Measurements from ENCODE around the gene CLIP1.

DNA sequence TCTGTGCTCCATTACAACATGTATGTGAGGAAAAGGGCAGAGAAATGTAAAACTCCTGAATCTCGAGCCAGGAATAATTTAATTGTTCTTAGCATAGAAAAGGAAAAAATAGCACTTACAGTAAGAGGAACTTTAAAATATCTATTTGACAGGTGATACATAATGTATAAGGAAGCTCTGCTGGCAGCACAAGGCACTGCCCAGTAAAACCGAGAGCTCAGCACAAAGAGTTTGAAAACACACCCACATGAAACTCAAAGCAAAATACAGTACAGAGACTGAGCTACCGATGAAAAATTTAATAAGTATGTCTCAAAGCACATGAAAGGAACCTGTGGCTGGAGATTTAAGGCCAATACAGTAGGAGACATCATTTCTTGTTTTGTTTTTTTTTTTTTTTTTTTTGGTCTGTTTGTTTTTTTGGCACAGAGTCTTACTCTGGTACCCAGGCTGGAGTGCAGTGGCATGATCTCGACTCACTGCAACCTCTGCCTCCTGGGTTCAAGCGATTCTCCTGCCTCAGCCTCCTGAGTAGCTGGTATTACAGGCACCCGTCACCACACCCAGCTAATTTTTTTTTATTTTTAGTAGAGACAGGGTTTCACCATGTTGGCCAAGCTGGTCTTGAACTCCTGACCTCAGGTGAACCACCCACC lies 19.2 kb downstream of the CLIP1 start:
- no peak for TF ChIP-seq EZH2 (optimal IDR thresholded peaks at IDR 0.05; ENCODE audit: low read depth, low read length)
- TF ChIP-seq, protein P1, sequence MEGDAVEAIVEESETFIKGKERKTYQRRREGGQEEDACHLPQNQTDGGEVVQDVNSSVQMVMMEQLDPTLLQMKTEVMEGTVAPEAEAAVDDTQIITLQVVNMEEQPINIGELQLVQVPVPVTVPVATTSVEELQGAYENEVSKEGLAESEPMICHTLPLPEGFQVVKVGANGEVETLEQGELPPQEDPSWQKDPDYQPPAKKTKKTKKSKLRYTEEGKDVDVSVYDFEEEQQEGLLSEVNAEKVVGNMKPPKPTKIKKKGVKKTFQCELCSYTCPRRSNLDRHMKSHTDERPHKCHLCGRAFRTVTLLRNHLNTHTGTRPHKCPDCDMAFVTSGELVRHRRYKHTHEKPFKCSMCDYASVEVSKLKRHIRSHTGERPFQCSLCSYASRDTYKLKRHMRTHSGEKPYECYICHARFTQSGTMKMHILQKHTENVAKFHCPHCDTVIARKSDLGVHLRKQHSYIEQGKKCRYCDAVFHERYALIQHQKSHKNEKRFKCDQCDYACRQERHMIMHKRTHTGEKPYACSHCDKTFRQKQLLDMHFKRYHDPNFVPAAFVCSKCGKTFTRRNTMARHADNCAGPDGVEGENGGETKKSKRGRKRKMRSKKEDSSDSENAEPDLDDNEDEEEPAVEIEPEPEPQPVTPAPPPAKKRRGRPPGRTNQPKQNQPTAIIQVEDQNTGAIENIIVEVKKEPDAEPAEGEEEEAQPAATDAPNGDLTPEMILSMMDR (IDR thresholded peaks at IDR 0.05; ENCODE audit: low read length) = no peak
